ENCODE data around the gene MFF.
A peak's percentile ranks its signal among the peaks of the same experiment; 100 is the strongest.

MFF gene, protein sequence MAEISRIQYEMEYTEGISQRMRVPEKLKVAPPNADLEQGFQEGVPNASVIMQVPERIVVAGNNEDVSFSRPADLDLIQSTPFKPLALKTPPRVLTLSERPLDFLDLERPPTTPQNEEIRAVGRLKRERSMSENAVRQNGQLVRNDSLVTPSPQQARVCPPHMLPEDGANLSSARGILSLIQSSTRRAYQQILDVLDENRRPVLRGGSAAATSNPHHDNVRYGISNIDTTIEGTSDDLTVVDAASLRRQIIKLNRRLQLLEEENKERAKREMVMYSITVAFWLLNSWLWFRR

DNA sequence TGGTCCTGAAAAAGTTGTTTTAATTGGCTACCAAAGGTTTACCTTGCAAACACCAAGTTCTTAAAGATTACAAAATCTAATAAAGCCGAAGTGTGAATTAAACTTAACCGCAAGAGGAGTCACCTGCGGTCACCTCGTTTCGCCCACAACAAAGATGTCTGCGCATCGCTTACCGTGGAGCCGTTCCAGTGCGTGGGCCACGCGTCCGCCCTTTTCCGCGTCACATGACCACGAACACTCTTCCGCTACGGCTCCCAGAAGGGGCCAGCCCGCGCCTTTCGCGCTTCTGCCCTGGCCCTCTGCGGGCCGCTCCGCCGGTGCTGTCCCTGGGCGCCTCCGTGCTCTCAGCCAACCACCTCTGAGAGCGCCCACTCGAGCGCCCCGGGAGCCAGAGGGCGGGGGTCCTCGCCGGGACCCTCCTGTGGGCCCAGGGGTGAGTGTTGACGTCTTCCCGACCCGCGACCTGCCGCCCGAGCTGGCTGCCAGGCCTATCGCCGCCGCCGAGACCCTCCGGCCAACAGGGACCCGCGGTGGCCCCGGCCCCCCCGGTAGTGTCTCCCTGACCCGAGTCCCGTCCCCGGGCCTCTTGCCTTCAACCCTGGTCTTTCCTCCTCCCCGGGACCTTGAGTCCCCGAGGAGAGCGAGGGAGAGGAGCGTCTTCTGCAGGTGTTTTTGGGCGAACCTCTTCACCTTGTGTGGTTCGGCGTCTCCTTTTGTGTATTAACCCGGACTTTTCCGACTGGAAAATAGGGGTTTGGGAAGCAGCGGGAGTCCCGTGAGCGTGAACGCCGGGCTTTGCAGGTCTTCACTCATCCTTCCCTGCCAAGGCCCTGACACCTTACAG lies at the start of gene MFF:
MFF (plus strand) TSS at position 257 of the 844 bp plus-strand sequence. CDS start 5,415 bp downstream, outside the sequence.
- DNase-seq (ENCODE audit: low read depth) = peak; percentile 82

GRCh38 chr2:227280895-227281294 lies 44.2 kb upstream of the MFF start:
- no peak for DNase-seq (ENCODE audit: low read depth)

DNA sequence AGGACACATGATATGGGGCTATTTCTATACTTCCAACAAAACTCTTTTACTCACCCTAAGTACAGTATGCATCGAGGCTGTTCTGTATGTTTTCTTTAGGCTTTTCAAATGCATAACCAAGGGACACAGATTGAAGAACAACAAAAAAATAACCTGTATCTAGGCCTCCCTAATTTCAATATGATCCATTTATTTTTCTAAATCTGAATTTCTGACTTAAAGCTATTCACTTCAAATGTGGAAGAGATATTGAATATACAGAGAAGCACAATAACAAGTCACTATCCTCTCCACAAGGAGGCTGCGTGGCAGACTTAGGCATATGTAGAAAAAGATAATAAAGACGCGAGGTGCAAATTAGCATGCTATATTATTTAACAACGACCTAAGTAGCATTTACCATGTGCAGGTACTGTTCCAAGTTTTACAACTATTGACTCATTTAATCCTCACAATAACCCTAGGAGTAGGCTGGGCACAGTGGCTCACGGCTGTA lies 39.3 kb upstream of the MFF start:
- DNase-seq (ENCODE audit: low read depth) = no peak

GRCh38 chr2:227287771-227288170 lies 37.3 kb upstream of the MFF start:
- no peak for DNase-seq (ENCODE audit: low read depth)

DNA sequence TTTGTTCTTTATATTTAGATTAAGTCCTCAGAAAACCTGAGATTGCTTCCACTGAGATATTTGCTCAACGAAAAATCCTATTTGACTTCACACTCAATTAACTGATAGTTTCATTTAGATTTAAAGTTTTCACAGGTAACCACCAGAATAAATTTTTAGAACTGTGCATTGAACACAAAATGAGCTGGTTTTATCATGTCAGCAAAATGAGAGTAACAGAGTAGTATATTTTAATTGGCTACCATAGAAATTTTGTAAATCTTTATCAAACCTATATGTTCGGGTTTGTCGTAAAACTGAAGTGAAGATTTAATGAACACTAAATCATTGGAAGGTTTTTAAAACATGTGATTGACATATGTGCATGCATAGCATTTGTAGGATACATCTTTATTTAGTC lies 32.7 kb upstream of the MFF start:
- no peak for DNase-seq (ENCODE audit: low read depth)

GRCh38 chr2:227293531-227293930 lies 31.5 kb upstream of the MFF start:
- DNase-seq (ENCODE audit: low read depth) = no peak

DNA sequence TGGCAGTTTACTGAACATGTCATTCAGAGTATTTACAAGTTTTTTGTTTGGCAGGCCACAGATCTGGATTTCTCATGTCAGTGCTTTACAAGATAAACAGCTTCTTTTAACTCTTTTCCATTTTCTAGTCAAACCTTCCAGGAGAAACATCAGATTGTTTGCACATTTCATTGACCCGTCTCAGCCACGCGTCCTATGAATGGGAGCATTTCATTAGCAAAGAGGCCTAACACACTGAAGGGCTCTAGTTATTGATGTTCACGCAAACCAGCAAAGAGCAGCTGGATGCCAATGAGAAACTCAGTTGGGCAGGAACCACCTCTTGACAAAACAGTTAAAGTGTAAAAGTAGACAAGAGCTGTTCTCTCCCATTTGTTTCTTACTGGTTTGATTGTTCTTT lies 29.2 kb upstream of the MFF start:
- no peak for DNase-seq (ENCODE audit: low read depth)

DNA sequence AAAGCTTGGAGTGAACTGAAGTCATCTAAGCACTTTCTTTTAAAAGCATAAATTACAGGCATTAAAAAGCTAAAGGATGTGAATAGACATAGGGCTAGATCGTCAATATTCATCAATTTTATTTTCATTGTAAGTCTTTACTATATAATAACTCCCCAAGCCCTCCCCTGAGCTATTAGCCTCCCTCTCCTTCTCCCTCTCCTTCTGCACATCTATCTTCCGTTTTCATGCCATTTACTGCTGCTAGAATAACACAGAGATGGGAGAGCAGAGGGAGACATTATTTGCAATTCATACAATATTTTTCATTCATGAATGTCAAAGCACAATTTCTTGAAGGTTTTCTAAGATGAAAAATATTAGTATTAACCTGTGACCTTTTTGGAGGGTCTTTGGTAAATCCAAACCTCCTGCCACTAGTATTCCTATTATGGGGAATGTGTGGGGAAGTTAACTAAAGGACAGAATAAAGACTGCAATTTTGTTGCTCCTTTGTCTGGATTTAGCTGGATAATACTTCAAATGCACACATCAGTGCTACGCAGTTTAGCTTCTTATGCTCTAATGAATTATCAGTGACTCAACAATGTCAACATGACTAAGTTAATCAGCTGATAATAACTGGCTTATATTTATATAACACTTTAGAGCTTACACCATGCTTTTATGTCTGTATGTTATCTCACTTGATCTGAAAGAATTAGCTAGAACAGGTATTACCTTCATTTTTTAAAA lies 28.2 kb upstream of the MFF start:
- no peak for DNase-seq (ENCODE audit: low read depth)

- no peak for DNase-seq (ENCODE audit: low read depth)
These were observed 23.5 kb upstream of the MFF start for GRCh38 chr2:227301523-227301922.

GRCh38 chr2:227308784-227309183 lies 16.3 kb upstream of the MFF start:
- no peak for DNase-seq (ENCODE audit: low read depth)

DNA sequence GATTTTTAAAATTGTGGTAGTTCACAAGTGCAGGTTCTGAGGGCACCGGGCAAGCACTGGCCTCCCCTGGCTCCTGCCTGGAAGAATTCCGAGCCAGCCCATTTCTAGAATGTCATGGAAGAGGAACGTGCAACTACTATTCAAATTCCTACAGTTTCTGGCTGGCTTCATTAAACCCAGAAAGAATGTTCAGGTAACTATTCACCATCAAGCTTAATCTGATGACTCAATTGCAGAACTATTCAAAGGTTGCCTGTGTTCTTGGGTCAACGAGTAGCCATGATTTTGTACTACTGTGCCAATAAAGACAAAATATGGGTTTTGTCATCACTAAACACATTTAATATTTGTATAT lies 14.3 kb upstream of the MFF start:
- no peak for DNase-seq (ENCODE audit: low read depth)

GRCh38 chr2:227311861-227312506 lies 13.1 kb upstream of the MFF start:
- DNase-seq (ENCODE audit: low read depth) = no peak

- no peak for DNase-seq (ENCODE audit: low read depth)
These were observed 12.5 kb upstream of the MFF start for GRCh38 chr2:227312579-227312978.

- no peak for DNase-seq (ENCODE audit: low read depth)
These were observed 11.7 kb upstream of the MFF start for GRCh38 chr2:227313310-227313709.

DNA sequence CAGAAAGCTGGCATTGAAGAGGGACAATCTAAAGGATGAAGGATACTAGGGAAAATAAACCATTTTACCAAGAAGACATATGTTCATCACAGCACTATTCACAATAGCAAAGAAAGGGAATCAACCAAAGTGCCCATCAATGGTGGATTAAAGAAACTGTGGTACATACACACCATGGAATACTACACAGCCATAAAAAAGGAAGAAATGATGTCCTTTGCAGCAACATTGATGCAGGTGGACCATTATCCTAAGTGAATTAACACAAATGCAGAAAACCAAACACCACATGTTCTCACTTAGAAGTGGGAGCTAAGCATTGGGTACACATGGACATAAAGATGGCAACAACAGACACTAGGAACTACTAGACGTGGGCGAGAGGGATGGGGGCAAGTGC lies 7.2 kb upstream of the MFF start:
- no peak for DNase-seq (ENCODE audit: low read depth)

DNA sequence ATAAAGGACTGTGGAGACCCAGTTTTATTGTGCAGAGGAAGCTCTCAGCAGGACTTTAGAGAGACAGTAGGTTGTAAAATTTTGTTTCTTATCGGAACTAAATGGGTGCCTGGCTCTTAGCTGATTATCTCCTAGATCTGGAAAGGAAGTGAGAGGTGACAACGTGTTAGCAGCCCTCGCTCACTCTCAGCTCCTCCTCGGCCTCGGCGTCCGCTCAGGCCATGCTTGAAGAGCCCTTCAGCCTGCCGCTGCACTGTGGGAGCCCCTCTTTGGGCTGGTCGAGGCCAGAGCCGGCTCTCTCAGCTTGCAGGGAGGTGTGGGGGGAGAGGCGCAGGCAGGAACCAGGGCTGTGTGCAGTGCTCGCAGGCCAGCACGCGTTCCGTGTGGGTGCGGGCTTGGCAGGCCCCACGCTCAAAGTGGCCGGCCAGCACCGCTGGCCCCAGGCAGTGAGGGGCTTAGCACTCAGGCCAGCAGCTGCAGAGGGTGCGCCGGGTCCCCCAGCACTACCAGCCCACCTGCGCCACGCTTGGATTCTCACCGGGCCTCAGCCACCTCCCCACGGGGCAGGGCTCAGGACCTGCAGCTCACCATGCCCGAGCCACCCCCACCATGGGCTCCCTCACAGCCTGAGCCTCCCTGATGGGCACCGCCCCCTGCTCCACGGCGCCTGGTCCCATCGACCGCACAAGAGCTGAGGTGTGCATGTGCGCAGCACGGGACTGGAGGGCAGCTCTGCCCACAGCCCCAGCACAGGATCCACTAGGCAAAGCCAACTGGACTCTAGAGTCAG lies 4.6 kb upstream of the MFF start:
- DNase-seq (ENCODE audit: low read depth) = no peak

GRCh38 chr2:227322530-227323205 lies 2.4 kb upstream of the MFF start:
- DNase-seq (ENCODE audit: low read depth) = no peak

DNA sequence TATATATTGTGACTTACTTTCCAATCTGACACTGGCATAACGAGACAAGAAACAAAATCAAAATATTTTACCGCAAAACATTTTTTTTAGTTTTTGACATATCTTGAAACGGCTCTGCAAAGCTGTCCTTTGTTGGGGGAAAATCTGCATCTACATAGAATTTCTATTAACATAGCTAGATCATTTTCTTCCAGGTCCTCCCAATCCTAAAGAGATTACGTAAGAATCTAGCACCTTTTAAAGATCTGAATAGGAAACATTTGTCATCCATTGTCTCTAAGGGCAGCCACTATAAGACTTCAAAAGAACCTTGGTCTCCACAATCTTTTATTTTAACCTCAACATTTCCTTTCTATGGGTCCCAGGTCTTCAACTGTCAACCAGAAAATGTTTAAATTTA lies 1.2 kb upstream of the MFF start:
- no peak for DNase-seq (ENCODE audit: low read depth)

GRCh38 chr2:227324642-227324994 lies 433 bp upstream of the MFF start:
- no peak for DNase-seq (ENCODE audit: low read depth)

GRCh38 chr2:227325839-227326195 lies 766 bp downstream of the MFF start:
- no peak for DNase-seq (ENCODE audit: low read depth)

DNA sequence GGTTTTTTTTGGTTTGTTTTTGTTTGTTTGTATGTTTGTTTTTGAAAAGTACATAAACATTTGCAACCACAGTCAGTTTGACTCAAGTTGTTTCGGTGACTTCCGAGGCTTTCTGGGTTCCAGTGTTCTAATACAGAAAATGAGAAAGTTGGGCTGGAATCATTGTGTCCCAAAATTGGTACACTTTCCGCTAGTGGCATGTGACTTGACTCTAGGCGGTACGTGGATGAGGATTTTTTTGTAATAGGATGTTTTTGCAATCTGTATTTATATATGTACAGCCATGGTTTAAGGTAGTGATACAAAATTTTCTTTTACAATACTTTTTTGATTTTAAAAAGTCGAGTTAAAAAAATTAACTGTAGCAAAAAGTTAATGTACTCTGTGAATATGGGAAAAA lies 1.7 kb downstream of the MFF start:
- DNase-seq (ENCODE audit: low read depth) = no peak

Data from fibroblast of the conjunctiva (primary cell).